Frontal cortex (tissue), 4 donors: ENCODE results near the gene ACTR5. TPM values are rescaled to one million over a fixed set of nuclear protein-coding genes. Genes with fewer than 3 reads are reported as not detected.
A peak's percentile ranks its signal among the peaks of the same experiment; 100 is the strongest.
"Not testable (repeated sequence)": the region's sequence is repeated elsewhere in the genome, so short reads cannot be mapped to it uniquely, and the experiment has no call there.

Experiments
- DNase-seq, 2 donors: peaks; one replicate each; pipeline ENCODE4 v3.0.0; 2012; ENCODE audit warnings: low spot score in 2 of 2
- FAIRE-seq: peaks from 2 replicates; lab custom pipeline; 2012; peaks lifted over from hg19 to GRCh38; lab: Jason Lieb, UNC
- total RNA-seq: library from RNA; depleted of rRNA; stranded (reverse); fragments of >200 nt; gene quantifications from one replicate; pipeline ENCODE4 v1.2.3, GENCODE V29; 2014
- donor health status: control.
- donor health status: control.
- donor health status: control.

ACTR5 gene
- total RNA-seq, 1 donor from 2014 or later, result 9.8 TPM

DNA sequence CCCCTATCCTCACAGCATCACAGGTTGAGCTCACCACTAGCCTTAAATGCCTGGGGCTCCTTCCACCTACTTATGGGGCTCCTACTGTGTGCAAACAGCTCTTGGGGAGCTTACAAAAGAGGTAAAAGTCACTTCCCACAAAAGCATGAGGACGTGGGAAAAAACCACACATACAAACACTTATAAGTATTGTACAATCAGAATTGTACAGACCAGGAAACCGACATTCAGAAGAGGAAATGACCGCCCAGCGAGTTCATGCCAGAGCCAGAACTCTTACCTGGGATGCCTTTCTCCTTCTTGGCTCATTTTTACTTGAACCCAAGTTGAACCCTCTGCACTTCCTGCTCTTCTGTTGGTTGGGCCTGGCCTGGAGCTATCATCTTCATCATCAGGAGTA lies 50.9 kb downstream of the ACTR5 start:
- no peak for DNase-seq
- FAIRE-seq, result no peak

- DNase-seq, result no peak
- no peak for FAIRE-seq
These were observed 52.6 kb downstream of the ACTR5 start for GRCh38 chr20:38800882-38801281.

- FAIRE-seq, result no peak
- DNase-seq, result no peak
These were observed 56.0 kb downstream of the ACTR5 start for GRCh38 chr20:38804221-38804620.

DNA sequence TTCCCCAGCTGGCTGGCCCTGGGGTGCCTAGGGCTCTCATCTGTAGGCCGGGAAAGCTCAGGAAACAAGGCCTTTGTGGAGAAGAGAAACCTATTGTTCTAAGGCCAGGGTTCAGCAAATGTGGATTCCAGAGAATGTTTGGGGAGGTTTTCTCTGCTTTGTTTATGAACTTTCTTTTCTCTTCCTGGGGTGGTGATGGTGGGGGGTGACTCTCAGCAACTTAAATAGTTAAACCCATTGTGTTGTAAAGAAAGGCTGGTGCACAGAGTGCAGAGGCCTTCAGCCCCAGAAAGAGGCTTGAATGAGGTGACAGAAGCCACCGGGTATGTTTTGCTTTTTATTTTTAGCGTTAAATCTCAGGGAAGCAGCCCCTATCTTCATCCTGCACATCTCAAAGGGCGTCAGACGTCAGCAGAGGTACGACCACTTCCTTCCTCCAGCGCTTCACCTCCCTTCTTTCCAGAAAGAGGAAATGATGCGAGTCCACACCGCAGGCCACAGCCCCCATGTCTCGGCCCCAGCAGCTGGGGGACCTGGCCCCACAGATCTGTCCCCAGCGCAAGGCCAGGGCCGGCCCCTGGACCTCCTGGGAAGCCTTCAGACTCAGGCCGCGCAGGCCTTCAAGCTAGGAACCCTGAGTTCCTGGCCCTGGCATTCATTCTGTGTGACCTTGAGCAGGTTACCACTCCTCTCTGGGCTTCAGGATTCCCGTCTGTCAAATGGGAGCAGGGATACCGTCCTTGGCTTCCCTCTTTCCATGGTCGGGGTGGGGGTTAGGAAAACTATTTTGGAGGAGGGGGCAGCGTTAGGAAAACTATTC lies 56.6 kb downstream of the ACTR5 start:
- DNase-seq (no peak), FAIRE-seq (no peak)

- DNase-seq (peak; percentile 74 to 77), FAIRE-seq (no peak)
These were observed 57.3 kb downstream of the ACTR5 start, which contains the start of gene PPP1R16B for GRCh38 chr20:38805502-38805957. TSS of gene PPP1R16B (plus strand) at chr20:38805697. CDS start at chr20:38835926, 30,229 bp downstream.

GRCh38 chr20:38805958-38806854 lies 57.9 kb downstream of the ACTR5 start:
- no peak for FAIRE-seq
- peak in 1 of 2 donors; percentile 52 for DNase-seq

- FAIRE-seq (no peak), DNase-seq (no peak)
These were observed 58.8 kb downstream of the ACTR5 start for GRCh38 chr20:38806855-38807655.

- DNase-seq (no peak), FAIRE-seq (no peak)
These were observed 61.7 kb downstream of the ACTR5 start for GRCh38 chr20:38809942-38810341.

- FAIRE-seq (no peak), DNase-seq (no peak)
These were observed 62.8 kb downstream of the ACTR5 start for GRCh38 chr20:38810926-38811630.

DNA sequence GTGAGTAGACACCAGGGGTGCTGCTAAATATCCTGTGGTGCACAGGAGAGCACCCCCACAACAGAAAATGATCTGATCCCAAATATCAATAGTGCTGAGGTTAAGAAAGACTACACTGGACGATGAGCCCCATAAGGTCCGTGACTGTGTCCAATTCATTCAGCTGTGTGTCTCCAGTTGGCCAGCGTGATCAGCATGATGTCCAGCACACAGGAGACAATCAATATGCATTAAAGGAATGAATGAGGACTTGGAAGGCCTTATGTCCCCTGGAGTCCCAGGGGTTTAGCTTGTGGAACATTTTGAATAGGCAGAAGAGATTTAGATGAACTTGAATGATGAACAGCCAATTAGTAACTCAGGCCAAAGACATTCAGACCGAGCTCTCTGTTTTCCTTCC lies 63.5 kb downstream of the ACTR5 start:
- FAIRE-seq (no peak), DNase-seq (no peak)

- no peak for DNase-seq
- no peak for FAIRE-seq
These were observed 63.9 kb downstream of the ACTR5 start for GRCh38 chr20:38812182-38812581.

- FAIRE-seq, result no peak
These were observed 64.7 kb downstream of the ACTR5 start for GRCh38 chr20:38812709-38813573.

DNA sequence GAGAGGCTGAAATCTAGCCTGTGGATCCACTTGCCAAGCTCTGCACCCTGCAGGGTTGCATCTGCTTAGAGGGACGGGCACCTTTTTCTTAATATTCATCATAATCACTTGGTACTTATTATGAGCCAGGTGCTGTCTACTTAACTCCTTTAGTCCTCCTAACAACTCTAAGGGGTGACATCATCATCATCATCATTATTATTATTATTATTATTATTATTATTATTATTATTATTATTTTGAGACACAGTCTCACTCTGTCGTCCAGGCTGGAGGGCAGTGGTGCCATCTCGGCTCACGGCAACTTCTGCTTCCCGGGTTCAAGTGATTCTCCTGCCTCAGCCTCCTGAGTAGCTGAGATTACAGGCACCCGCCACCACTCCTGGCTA lies 65.3 kb downstream of the ACTR5 start:
- not testable (repeated sequence) for FAIRE-seq

More at GRCh38 chr20:38812709-38813573, 64.7 kb downstream of the ACTR5 start:
- no peak for DNase-seq

DNA sequence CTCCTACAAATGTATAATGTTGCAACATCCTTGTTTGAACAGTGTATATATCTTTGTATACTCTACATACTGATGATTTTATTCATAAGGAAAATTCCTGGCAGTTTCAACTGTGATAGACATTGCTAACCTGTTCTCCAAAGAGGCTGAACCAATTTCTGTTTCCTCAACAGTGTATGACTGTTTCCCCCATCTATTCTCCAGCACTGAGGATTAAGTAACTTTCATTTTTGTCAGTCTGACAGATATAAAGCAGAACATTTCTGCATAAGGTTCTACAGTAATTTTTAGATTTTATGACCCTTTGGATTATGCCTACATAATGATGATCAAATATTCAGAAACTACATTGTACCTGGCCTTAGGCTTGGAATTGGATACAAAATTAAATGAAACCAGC lies 67.2 kb downstream of the ACTR5 start:
- FAIRE-seq (no peak), DNase-seq (no peak)

More for the DNA sequence above, 65.3 kb downstream of the ACTR5 start:
- not testable (repeated sequence) for DNase-seq

DNA sequence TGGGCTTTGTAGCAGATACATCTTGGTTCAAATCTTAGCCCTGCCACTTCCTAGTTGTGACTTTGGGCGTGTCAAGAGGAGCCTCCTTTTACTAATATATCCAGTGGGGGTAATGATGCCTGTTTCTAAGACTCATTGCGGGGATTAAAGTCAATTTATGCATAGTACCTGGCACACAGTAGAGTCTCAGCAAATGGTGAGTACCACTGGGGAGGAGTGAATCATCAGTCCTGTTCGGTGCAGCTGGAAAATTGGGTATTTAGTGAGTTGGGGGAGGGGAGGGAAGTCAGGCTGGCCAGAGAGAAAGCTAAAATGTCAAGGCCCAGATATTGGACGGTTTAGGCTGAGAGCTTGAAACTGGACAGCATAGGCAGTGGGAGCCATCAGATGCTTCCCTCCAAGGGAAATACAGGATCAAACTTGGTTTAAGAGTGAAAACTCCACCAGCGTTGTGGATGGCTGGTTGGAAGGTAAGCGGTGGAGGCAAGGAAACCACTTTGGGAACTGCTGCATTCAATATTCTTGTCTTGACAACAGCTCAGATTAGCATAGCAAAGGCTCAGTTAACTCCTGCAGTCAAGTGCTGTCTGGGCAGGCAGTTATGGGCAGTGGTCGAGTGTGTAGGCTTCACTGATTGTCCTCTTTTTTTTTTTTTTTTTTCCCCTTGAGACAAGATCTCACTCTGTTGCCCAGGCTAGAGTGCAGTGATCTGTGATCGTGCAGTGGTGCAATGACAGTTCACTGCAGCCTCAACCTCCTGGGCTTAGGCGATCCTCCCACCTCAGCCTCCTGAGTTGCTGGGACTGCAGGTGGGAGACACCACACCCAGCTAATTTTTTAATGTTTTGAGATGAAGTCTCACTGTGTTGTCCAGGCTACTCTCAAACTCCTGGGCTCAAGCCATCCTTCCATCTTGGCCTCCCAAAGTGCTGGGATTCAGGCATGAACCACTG lies 70.1 kb downstream of the ACTR5 start:
- FAIRE-seq (no peak), DNase-seq (no peak)
